SK-N-SH treated with all-trans-retinoic acid at 6 μM for 48 hours (cell line): ENCODE measurements around the gene CD22.

Experiments used
- ATAC-seq: fragments of 200-7000 bp; cut with Tn5 transposase; 3 replicates; pipeline ENCODE4 v1.9.1; 2020; ENCODE audit warnings: mild to moderate bottlenecking, moderate library complexity
- ARNTL ChIP-seq: fragments of 450-650 bp; formaldehyde crosslinking; IDR thresholded peaks from 2 replicates; pipeline ENCODE4 v1.5.0; 2020; ENCODE audit warnings: low read depth, mild to moderate bottlenecking, moderate library complexity, borderline replicate concordance
- BACH2 ChIP-seq: fragments of 250-450 bp; sonication (Bioruptor Pico); IDR thresholded peaks from 2 replicates; pipeline ENCODE4 v1.9.0; 2021; ENCODE audit warnings: mild to moderate bottlenecking, borderline replicate concordance
- CSDC2 ChIP-seq: fragments of 250-450 bp; sonication (Bioruptor Pico); IDR thresholded peaks from 2 replicates; pipeline ENCODE4 v1.5.0; 2020; ENCODE audit warnings: mild to moderate bottlenecking, moderate library complexity
- CSRNP3 ChIP-seq: fragments of 250-450 bp; sonication (Bioruptor Pico); IDR thresholded peaks from 2 replicates; pipeline ENCODE4 v1.5.1; 2021; ENCODE audit warnings: mild to moderate bottlenecking, moderate library complexity
- ESRRG ChIP-seq: fragments of 250-450 bp; sonication (Bioruptor Pico); IDR thresholded peaks from 2 replicates; pipeline ENCODE4 v1.6.1; 2021; ENCODE audit warnings: mild to moderate bottlenecking
- GLIS3 ChIP-seq: fragments of 250-450 bp; sonication (Bioruptor Pico); IDR thresholded peaks from 2 replicates; pipeline ENCODE4 v1.5.0; 2020; ENCODE audit warnings: mild to moderate bottlenecking, moderate library complexity
- ISL1 ChIP-seq: fragments of 250-450 bp; sonication (Bioruptor Pico); IDR thresholded peaks from 2 replicates; pipeline ENCODE4 v2.1.2; 2022; ENCODE audit warnings: mild to moderate bottlenecking, moderate library complexity
- OSR1 ChIP-seq: fragments of 250-450 bp; sonication (Bioruptor Pico); IDR thresholded peaks from 2 replicates; pipeline ENCODE4 v1.8.0; 2022; ENCODE audit warnings: moderate library complexity, mild to moderate bottlenecking, inconsistent platforms
- PPARA ChIP-seq: fragments of 250-450 bp; sonication (Bioruptor Pico); IDR thresholded peaks from 2 replicates; pipeline ENCODE4 v1.5.0; 2020; ENCODE audit warnings: mild to moderate bottlenecking, borderline replicate concordance
- RARB ChIP-seq: fragments of 250-450 bp; sonication (Bioruptor Pico); IDR thresholded peaks from 2 replicates; pipeline ENCODE4 v1.8.0; 2021; ENCODE audit warnings: mild to moderate bottlenecking, moderate library complexity
- SNAI2 ChIP-seq: fragments of 250-450 bp; sonication (Bioruptor Pico); IDR thresholded peaks from 2 replicates; pipeline ENCODE4 v1.5.0; 2020; ENCODE audit warnings: mild to moderate bottlenecking, moderate library complexity
- TCF4 ChIP-seq: fragments of 250-450 bp; sonication (Bioruptor Pico); IDR thresholded peaks from 2 replicates; pipeline ENCODE4 v1.8.0; 2021; ENCODE audit warnings: mild to moderate bottlenecking, moderate library complexity, borderline replicate concordance
- TOX ChIP-seq: fragments of 250-450 bp; sonication (Bioruptor Pico); IDR thresholded peaks from 2 replicates; pipeline ENCODE4 v1.8.0; 2021; ENCODE audit warnings: mild to moderate bottlenecking, moderate library complexity, borderline replicate concordance
- TSHZ2 ChIP-seq: fragments of 250-450 bp; sonication (Bioruptor Pico); IDR thresholded peaks from 2 replicates; pipeline ENCODE4 v1.5.0; 2020; ENCODE audit warnings: mild to moderate bottlenecking, moderate library complexity
- ZFP30 ChIP-seq: fragments of 450-650 bp; formaldehyde crosslinking; IDR thresholded peaks from 2 replicates; pipeline ENCODE4 v1.5.0; 2022; ENCODE audit warnings: mild to moderate bottlenecking, moderate library complexity
- ZNF565 ChIP-seq: fragments of 450-650 bp; formaldehyde crosslinking; conservative IDR thresholded peaks from 2 replicates; pipeline ENCODE4 v1.5.0; 2020; ENCODE audit warnings: low read depth, mild to moderate bottlenecking, moderate library complexity
- ZNF70 ChIP-seq: fragments of 450-650 bp; formaldehyde crosslinking; IDR thresholded peaks from 2 replicates; pipeline ENCODE4 v1.5.0; 2020; ENCODE audit warnings: mild to moderate bottlenecking, moderate library complexity
- ZNF8 ChIP-seq: fragments of 450-650 bp; formaldehyde crosslinking; IDR thresholded peaks from 2 replicates; pipeline ENCODE4 v1.5.0; 2020; ENCODE audit warnings: mild to moderate bottlenecking, moderate library complexity
- TF ChIP-seq, protein P1 (sequence below): fragments of 250-450 bp; sonication (Bioruptor Pico); IDR thresholded peaks from 2 replicates; pipeline ENCODE4 v1.8.0; 2021; ENCODE audit warnings: low read depth, mild to moderate bottlenecking, moderate library complexity, borderline replicate concordance
- TF ChIP-seq, protein P2 (sequence below): fragments of 250-450 bp; sonication (Bioruptor Pico); IDR thresholded peaks from 2 replicates; pipeline ENCODE4 v1.5.1; 2020; ENCODE audit warnings: low read depth, mild to moderate bottlenecking, moderate library complexity

The CD22 gene

DNA sequence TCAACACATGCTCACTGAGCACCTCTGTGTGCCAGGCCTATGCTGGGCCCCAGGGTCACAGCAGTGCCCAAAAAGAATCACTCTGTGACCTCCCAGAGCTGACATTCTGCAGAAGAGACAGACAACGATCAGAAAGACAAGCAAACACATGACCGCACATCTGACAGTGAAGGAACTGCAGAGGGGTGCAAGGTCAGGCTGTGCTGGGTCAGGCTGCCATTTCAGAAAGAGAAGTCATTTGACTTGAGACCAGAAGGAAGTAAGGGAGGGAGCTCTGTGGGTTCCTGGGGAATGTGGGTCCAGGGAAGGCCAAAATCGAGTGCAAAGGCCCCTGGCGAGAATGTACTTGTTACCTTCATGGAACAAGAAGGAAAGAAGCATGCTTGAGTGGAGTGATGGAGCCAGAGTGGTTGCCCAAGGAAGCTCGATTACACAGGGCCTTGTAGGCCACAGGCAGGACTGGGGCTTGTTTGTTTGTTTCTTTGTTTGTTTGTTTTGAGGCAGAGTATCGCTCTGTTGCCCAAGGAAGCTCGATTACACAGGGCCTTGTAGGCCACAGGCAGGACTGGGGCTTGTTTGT, 11.4 kb upstream of the CD22 start (continued):
- TF ChIP-seq, protein P1, sequence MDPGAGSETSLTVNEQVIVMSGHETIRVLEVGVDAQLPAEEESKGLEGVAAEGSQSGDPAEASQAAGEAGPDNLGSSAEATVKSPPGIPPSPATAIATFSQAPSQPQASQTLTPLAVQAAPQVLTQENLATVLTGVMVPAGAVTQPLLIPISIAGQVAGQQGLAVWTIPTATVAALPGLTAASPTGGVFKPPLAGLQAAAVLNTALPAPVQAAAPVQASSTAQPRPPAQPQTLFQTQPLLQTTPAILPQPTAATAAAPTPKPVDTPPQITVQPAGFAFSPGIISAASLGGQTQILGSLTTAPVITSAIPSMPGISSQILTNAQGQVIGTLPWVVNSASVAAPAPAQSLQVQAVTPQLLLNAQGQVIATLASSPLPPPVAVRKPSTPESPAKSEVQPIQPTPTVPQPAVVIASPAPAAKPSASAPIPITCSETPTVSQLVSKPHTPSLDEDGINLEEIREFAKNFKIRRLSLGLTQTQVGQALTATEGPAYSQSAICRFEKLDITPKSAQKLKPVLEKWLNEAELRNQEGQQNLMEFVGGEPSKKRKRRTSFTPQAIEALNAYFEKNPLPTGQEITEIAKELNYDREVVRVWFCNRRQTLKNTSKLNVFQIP, result no peak

GRCh38 chr19:35318679-35319448, 10.1 kb upstream of the CD22 start:
- TF ChIP-seq TCF4 (CRISPR knock-in tag) (no peak), ESRRG (no peak), GLIS3 (CRISPR knock-in tag) (no peak), BACH2 (CRISPR knock-in tag) (no peak), ZFP30 (CRISPR knock-in tag) (no peak), TSHZ2 (CRISPR knock-in tag) (no peak), ZNF70 (no peak), CSRNP3 (CRISPR knock-in tag) (no peak), ARNTL (CRISPR knock-in tag) (no peak), RARB (CRISPR knock-in tag) (no peak), ISL1 (CRISPR knock-in tag) (no peak)
- TF ChIP-seq, protein P1, result no peak
- TF ChIP-seq, protein P2, sequence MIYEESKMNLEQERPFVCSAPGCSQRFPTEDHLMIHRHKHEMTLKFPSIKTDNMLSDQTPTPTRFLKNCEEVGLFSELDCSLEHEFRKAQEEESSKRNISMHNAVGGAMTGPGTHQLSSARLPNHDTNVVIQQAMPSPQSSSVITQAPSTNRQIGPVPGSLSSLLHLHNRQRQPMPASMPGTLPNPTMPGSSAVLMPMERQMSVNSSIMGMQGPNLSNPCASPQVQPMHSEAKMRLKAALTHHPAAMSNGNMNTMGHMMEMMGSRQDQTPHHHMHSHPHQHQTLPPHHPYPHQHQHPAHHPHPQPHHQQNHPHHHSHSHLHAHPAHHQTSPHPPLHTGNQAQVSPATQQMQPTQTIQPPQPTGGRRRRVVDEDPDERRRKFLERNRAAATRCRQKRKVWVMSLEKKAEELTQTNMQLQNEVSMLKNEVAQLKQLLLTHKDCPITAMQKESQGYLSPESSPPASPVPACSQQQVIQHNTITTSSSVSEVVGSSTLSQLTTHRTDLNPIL, result no peak
- peak; percentile 50 for ATAC-seq

DNA sequence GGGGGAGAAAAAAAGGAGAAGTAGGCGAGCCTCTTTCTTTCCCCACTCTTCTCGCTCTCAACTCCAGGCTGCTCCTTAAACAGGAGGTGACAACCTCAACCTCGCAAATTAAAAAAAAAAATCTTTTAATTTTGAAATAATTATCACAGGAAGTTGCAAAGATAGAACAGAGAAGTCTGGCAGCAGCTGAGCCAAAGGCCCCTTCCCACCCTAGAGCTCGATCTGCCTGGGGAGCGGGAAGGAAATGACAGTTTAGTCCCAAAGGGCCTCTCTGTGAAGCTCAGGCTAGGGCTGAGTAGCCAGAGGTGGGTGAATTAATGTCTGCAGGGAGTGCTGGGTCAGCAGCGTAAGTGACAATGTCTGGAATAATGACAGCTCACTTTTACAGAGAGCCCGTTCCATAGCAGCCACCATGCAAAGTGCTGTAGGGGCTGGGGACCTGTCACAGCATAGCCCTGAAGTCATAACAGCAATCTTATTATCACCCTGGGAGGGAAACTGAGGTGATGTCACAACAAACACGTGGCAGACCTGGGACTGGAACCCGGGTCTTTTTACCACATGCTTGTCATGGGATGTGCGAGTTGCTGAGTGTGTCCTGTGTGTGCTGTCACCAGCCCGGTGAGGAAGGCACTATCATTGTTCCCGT, 8.8 kb upstream of the CD22 start:
- ATAC-seq, result no peak
- TF ChIP-seq ESRRG (no peak), ARNTL (CRISPR knock-in tag) (no peak), SNAI2 (CRISPR knock-in tag) (no peak), ZNF8 (CRISPR knock-in tag) (no peak), TOX (CRISPR knock-in tag) (no peak), CSDC2 (CRISPR knock-in tag) (no peak), RARB (CRISPR knock-in tag) (no peak), ZFP30 (CRISPR knock-in tag) (no peak), BACH2 (CRISPR knock-in tag) (no peak), CSRNP3 (CRISPR knock-in tag) (no peak), GLIS3 (CRISPR knock-in tag) (no peak), TSHZ2 (CRISPR knock-in tag) (no peak), OSR1 (CRISPR knock-in tag) (no peak), ZNF565 (CRISPR knock-in tag) (no peak), PPARA (CRISPR knock-in tag) (no peak)
- TF ChIP-seq, protein P1, result no peak
